ENCODE results near the gene PDLIM7.
A peak's percentile ranks its signal among the peaks of the same experiment; 100 is the strongest.

DNA sequence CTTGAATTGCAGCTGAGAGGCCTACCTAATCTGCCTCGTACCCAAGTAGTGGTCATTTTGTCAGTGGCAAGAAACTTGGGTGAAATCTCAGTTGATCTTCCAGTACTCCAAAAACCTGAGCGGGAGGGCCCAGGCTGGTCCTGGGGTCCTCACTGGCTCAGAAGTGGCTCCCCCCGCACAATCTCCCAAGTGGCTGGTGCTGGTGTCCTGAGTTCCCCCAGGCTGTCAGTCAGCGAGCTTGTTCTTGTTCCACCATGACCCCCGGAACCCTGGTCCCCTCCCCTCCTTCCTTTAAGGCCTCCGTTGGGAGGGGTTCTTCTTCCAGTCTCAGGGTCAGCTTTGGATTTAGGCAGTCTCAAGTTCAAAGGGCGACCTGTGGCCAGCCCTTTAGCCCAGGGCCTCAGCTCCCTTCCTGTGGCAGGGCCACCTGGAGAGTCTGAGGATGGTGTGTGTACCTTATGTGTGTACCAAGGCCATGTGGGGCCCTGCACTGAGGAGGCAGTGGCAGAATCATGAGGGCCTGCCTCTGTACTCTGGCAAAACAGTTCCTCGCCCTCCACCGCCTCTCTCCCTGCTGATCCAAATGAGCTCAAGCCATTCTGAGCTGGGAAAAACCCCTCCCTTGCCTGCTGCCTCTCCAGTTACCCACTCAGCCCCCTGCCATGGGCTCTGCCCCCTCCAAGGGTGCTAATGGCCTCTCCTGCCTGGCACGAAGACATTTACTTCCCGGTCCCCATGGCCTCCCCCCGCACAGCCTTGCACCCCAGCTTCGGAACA, 19.5 kb downstream of the PDLIM7 start:
- TF ChIP-seq, protein P1, sequence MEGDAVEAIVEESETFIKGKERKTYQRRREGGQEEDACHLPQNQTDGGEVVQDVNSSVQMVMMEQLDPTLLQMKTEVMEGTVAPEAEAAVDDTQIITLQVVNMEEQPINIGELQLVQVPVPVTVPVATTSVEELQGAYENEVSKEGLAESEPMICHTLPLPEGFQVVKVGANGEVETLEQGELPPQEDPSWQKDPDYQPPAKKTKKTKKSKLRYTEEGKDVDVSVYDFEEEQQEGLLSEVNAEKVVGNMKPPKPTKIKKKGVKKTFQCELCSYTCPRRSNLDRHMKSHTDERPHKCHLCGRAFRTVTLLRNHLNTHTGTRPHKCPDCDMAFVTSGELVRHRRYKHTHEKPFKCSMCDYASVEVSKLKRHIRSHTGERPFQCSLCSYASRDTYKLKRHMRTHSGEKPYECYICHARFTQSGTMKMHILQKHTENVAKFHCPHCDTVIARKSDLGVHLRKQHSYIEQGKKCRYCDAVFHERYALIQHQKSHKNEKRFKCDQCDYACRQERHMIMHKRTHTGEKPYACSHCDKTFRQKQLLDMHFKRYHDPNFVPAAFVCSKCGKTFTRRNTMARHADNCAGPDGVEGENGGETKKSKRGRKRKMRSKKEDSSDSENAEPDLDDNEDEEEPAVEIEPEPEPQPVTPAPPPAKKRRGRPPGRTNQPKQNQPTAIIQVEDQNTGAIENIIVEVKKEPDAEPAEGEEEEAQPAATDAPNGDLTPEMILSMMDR (IDR thresholded peaks at IDR 0.05; ENCODE audit: extremely low read depth in 1 of 2, insufficient read depth in 1 of 2, low read depth in 1 of 2, low read length in 2 of 2): no peak
- TF ChIP-seq POLR2A (IDR thresholded peaks at IDR 0.05; ENCODE audit: low read depth, low read length) (peak; percentile 15), EZH2 (IDR thresholded peaks at IDR 0.05; ENCODE audit: borderline replicate concordance, low read depth, low read length, severe bottlenecking) (no peak), POLR2AphosphoS5 (IDR thresholded peaks at IDR 0.05; ENCODE audit: insufficient read depth, low read depth, low read length) (no peak)
- TF ChIP-seq, protein P2, sequence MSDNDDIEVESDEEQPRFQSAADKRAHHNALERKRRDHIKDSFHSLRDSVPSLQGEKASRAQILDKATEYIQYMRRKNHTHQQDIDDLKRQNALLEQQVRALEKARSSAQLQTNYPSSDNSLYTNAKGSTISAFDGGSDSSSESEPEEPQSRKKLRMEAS (IDR thresholded peaks at IDR 0.05; ENCODE audit: insufficient read depth, insufficient read length): no peak
